ENCODE data around the gene HMGCR. TPM values are rescaled to one million over a fixed set of nuclear protein-coding genes. Genes with fewer than 3 reads are reported as not detected.

The HMGCR gene
- total and polyA plus RNA-seq, 2 donors (not counting 3 experiments of a cell fraction or from before 2014, with no cell fraction given), result 39.6 to 104 TPM

GRCh38 chr5:75363111-75363510, 26.1 kb downstream of the HMGCR start:
- dilution Hi-C loops (cut with MboI; ENCODE audit: extremely low pct_ligation_motif_present, low sequenced_read_pairs), result no loop called here
- DNase-seq (ENCODE audit: low read depth, low spot score), result no peak
- Histone ChIP-seq H3K9me3 (replicated peaks; ENCODE audit: control insufficient read depth, insufficient read depth, low read length) (no peaks in the 10 kb centered on the region), H3K79me2 (ENCODE audit: control insufficient read depth, insufficient read depth, low read length) (no peaks in the 10 kb centered on the region), H2AFZ (ENCODE audit: low read depth, low read length) (no peak overlapping the region), H3K9ac (replicated peaks; ENCODE audit: extremely low read depth, insufficient read depth, low read length) (no peak overlapping the region), H4K20me1 (replicated peaks; ENCODE audit: control insufficient read depth, extremely low read depth, insufficient read depth, low read length) (no peaks in the 10 kb centered on the region), H3K4me3 (replicated peaks in 1 of 3; ENCODE audit: insufficient read depth in 1 of 3, low read depth in 1 of 3, low read length in 3 of 3) (no peak overlapping the region), H3K9me1 (replicated peaks; ENCODE audit: control insufficient read depth, extremely low read depth, insufficient read depth, low read length) (no peaks in the 10 kb centered on the region), H3K36me3 (ENCODE audit: control insufficient read depth in 2 of 2, extremely low read depth in 1 of 2, insufficient read depth in 2 of 2, low read length in 2 of 2) (peaks cover 15 to 22% of the 10 kb centered on the region in 2 experiments), H3K4me2 (ENCODE audit: insufficient read depth, low read length) (no peak overlapping the region), H3K27me3 (ENCODE audit: control insufficient read depth in 2 of 2, insufficient read depth in 2 of 2, low read length in 2 of 2) (no peaks in the 10 kb centered on the region), H3K27ac (ENCODE audit: insufficient read depth, low read depth, low read length) (no peak overlapping the region), H3K4me1 (ENCODE audit: control insufficient read depth, extremely low read depth, insufficient read depth, low read length) (peaks cover 7% of the 10 kb centered on the region)
- POLR2A ChIA-PET, result no interaction called here
- intact Hi-C loops (cut with micrococcal nuclease), result no loop called here
- CTCF ChIA-PET, result interaction anchor here (1.5 to 2.2 kb wide), 2 partner anchors 15 to 318 kb away, joined by 4 to 6 read pairs; no protein-coding TSS in a partner anchor
- no TSS peak for BruUV-seq (replicated peaks)
- no peak for TF ChIP-seq JUN (IDR thresholded peaks at IDR 0.05; ENCODE audit: borderline replicate concordance, insufficient read depth, insufficient read length, low read depth)
- TF ChIP-seq CTCF (IDR thresholded peaks at IDR 0.05; ENCODE audit: extremely low read depth in 1 of 2, insufficient read depth in 1 of 2, low read depth in 1 of 2, low read length in 2 of 2), result no peak
- TF ChIP-seq POLR2A (IDR thresholded peaks at IDR 0.05; ENCODE audit: low read depth, low read length), result no peak
- no peak for TF ChIP-seq MAX (IDR thresholded peaks at IDR 0.05; ENCODE audit: insufficient read depth, insufficient read length)
- no peak for TF ChIP-seq MYC (IDR thresholded peaks at IDR 0.05; ENCODE audit: low read depth, low read length)
- no peak for TF ChIP-seq EZH2 (IDR thresholded peaks at IDR 0.05; ENCODE audit: borderline replicate concordance, low read depth, low read length, severe bottlenecking)
- TF ChIP-seq POLR2AphosphoS5 (IDR thresholded peaks at IDR 0.05; ENCODE audit: insufficient read depth, low read depth, low read length), result no peak
- TF ChIP-seq GATA2 (IDR thresholded peaks at IDR 0.05; ENCODE audit: insufficient read depth, insufficient read length, low read depth, low read length), result no peak
- TF ChIP-seq FOS (IDR thresholded peaks at IDR 0.05; ENCODE audit: borderline replicate concordance, insufficient read depth, low read length), result no peak
- no peak for FAIRE-seq

All from endothelial cell of umbilical vein (primary cell).